OCI-LY1 (cell line): ENCODE data around the gene NPM1.

Experiments used
- CTCF ChIP-seq: fragments of 200-600 bp; sonication (generic), shearing (Covaris generic); IDR thresholded peaks from 2 replicates; pipeline ENCODE4 v1.5.1; 2017; ENCODE audit warnings: mild to moderate bottlenecking, antibody characterized with exemption, low read length, moderate library complexity, mixed read lengths
- EZH2 ChIP-seq: fragments of 200-600 bp; sonication (generic), shearing (Covaris generic); IDR thresholded peaks from 2 replicates; pipeline ENCODE4 v1.8.0; 2017; ENCODE audit warnings: borderline replicate concordance, mixed run types, mild to moderate bottlenecking, antibody characterized with exemption, low read length, moderate library complexity, mixed read lengths

GRCh38 chr5:171454549-171454948, 66.9 kb downstream of the NPM1 start:
- TF ChIP-seq CTCF = no peak
- no peak for TF ChIP-seq EZH2
